ENCODE results near the gene ZNF609.
"Not testable (repeated sequence)": the region's sequence is repeated elsewhere in the genome, so short reads cannot be mapped to it uniquely, and the experiment has no call there.

ZNF609 gene

DNA sequence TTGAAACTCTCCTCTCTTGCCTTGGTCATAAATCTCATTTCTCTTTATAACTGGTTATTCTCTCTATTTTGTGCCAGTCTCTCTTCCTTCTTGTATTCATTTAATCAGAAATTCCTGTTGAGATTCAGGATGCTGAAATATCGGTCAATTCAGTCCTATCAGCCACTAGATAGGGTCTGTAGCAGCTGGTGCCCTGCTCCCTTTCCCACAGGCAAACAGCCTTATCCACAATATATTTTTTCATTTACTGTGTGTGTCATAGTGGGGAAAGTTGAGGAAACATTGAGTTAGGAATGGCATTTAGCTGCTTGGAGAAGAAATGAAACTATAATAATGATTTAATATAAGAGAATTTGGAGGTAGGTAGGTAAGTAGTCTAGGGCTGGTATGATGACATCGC is 168.7 kb downstream of the ZNF609 start:
- DNase-seq = no peak

GRCh38 chr15:64630396-64631107 is 170.2 kb downstream of the ZNF609 start:
- peak; percentile 61 for DNase-seq

DNA sequence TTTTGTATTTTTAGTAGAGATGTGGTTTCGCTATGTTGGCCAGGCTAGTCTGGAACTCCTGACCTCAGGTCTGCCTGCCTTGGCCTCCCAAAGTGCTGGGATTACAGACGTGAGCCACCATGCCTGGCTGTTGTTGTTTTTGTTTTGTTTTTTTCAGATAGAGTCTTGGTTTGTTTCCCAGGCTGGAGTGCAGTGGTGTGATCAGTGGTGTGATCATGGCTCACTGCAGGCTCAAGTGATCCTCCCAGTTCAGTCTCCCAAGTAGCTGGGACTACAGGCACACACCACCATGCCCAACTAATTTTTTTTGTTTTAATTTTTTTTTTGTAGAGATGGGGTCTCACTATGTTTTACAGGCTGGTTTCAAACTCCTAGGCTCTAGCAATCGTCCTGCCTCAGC is 172.3 kb downstream of the ZNF609 start:
- DNase-seq = not testable (repeated sequence)

GRCh38 chr15:64633332-64633731 is 173.0 kb downstream of the ZNF609 start:
- no peak for DNase-seq

DNA sequence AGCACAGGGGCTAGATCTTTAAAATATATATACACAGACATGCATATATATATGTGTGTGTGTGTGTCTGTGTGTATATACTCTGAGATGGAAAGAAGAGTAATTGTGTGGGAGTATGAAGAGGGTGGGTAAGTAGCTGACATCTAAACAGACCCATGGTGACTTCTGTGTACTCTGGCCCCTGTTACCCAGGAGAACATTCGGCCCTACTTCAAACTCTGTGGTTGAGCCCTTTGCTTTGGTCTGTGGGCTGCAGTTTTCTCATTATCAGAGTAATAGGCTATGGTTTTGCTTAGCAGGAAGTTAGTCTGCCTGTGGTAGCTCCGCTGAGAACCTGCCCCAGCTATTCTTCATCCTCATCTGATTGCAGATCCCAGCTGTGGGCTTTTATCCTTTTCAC is 173.6 kb downstream of the ZNF609 start:
- peak; percentile 49 for DNase-seq

DNA sequence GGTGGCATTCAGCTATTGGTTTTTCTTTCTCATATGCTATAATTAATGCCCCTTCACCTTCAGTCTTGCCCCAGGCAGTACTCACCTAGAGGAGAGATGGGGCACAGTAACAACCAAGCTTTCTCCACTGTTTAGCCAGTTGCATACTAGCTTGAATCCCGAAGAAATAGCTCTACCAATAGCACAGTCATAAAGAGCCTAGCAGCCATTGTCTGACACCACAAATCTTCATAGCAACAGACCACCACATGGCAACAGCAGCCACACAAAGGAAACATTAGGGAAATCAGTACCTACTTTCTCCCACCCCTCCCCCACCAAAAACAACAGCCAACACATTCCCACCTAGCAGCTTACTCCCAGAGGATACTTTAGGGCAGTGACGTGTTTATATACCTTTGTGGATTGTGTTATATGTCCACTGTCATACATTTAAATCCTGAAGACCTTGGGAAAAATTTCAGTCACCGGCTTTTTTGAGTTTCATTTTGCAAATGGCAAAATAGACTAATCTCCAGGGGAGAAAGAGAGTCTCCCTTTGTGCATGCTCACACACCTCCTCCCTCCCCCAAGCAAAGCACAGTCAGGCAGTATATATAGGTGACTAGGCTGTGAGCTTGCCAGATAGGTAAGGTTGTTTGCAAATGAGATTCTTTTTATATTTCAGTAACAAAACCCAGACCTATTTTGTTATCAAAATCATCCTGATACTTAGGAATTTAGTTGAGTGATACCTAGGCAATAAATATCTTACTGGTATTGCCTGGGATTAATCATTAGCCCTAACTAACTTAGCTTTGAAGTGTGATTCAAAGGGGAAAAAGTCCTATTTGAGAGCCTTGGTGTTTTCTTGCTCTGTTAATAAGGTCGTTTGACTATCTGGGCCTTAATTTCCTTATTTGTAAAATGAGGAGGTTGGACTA is 174.5 kb downstream of the ZNF609 start:
- DNase-seq = no peak

DNA sequence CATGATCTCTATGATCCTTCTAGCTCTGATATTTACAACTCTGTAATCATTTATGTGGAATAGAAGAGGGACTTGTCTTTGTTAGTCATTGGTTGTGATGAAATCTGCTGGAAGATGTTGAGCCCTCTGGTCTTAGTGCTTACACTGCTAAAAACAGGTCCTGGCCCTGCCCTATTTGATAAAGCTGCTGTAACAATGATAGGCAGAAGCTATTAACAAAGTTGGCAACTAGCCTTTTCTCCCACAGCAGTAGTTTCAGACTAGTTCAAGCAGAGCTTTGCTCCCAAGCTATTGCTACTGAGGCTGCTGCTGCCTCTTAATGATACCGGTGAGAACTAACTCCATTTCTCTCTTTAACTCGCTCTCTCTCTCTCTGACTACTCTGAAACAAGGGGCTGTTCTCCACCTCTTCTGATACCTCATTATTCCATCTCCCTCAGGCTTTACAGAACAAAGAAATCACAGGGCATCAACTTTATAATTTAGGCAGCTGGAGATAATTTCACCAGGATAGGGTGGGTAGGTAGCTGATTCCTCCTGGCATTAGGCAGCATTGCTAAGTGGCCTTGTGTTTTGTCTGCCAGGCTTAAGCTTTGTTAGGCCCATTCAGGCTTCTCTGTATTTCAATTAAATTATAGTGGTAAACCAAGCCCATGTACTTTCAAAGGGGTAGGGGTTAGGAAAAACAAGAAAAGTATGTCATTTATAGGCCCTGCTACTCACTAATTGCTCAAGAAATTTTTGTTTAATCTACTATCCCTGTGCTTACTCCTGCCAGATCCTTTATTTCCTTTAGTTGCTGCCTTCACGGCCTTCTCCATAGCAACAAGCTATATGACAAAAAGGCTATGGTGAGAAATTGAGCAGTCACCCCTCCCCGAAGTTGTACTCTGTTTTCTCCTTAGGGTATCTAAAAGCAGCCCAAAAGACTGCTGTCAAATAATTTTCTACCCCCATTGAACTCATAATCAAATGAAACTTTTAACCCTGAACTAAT is 175.4 kb downstream of the ZNF609 start:
- DNase-seq = peak; percentile 91

DNA sequence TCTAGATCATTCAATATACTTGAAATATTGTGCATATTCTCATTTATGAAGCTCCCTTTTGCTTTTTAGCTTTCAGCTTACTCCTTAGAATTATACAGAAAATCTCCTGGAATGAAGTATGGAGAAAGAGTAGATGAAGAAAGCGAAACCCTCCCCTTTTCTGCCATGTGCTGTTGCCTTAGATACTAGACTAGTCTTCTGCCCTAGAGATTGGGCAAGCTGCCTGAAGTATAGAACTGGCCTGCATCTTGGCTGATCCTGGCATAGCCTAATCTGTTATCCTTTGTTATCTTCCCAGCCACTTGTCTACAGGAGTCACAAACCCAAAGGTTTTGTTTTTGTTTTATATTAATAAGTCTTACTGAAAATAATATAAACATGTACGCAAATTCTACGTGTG is 176.2 kb downstream of the ZNF609 start:
- peak; percentile 79 for DNase-seq

- DNase-seq = no peak
Measured at GRCh38 chr15:64637412-64637811, 177.0 kb downstream of the ZNF609 start.

DNA sequence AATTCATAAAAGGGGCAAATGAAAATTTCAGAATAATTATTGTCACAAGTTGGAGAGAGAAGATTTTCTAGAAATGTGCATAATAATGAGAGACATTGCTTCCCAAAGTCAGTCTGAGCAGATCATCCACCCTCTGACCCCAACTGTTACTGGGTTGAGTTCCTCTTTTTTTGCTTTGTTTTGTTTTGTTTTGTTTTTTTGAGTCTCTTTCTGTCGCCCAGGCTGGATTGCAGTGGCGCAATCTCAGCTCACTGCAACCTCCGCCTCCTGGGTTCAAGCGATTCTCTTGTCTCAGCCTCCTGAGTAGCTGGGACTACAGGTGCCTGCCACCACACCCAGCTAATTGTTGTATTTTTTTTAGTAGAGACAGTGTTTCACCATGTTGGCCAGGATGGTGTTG is 179.4 kb downstream of the ZNF609 start:
- not testable (repeated sequence) for DNase-seq

DNA sequence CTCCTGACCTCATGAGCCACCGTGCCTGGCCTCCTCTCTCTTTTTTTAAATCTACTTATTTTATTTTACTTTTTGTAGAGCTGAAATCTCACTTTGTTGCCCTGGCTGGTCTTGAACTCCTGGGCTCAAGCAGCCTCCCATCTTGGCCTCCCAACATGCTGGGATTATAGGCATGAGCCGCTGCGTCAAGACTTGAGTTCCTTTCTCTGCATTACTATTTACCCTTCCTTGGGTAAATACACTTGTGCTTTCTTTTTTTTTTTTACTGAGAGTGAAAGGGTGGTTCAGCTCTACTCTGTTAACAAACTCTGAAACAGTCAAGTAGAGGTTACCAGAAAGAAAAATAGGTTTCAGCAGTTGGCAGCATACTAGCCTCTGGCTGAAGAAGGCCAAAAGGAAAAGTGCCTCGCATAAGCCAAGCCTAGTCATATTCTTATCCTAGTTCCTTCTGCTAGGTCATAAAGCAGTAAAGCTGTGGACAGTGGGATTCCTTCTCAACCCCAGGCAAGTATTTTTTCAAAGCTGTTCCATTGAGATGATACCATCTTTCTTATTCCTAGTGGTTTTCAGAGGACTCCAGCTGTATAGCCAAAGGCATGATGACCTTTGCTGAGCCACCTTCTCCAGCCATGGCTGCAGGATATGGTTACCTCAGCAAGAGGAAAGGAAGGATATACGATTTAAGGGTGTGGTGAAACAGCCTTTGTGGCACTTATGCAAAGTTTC is 179.9 kb downstream of the ZNF609 start:
- DNase-seq = no peak

- DNase-seq = no peak
Measured at GRCh38 chr15:64642875-64643274, 182.5 kb downstream of the ZNF609 start.

GRCh38 chr15:64643685-64644084 is 183.3 kb downstream of the ZNF609 start:
- DNase-seq = no peak

DNA sequence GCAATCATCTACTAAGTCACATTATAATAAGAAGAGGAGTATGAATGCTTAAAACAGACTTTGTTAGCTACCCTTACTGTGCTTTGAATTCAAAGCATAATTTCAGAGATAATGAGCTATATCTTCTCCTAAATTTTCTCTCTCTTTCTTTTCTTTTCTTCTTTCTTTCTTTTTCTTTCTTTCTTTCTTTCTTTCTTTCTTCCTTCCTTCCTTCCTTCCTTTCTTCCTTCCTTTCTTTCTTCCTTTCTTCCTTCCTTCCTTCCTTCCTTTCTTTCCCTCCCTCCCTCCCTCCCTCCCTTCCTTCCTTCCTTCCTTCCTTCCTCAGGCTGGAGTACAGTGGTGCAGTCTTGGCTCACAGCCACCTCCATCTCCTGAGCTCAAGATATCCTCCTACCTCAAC is 184.4 kb downstream of the ZNF609 start:
- DNase-seq = not testable (repeated sequence)

DNA sequence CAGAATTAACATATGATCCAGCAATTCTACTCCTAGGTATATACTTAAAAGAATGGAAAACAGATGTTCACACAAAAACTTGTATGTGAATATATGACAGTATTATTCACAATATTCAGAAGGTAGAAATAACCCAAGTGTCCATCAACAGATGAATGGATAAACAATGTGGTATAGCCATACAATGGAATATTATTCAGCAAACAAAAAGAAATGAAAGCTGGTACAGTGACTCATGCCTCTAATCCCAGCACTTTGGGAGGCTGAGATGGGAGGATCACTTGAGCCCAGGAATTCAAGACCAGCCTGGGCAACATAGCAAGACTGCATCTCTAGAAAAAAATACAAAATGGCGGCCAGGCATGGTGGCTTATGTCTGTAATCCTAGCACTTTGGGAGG is 185.6 kb downstream of the ZNF609 start:
- no peak for DNase-seq

DNA sequence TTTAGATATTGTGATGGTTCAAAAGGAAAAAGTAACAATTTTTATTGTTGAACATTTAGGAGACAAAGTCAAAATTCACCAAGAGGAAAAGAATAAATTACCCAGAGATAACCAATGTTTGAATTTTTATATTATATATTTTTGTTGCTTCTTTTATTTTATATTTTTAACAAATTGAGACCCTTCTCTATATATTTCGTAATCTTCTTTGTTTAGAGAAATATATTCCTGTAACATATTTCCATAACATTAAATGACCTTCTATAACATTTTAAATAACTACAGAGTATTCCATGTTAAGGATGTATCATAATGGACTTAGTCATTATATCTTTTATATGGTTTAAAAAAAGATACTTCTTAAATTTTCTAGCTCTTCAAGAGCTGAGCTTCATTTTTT is 187.0 kb downstream of the ZNF609 start:
- no peak for DNase-seq

DNA sequence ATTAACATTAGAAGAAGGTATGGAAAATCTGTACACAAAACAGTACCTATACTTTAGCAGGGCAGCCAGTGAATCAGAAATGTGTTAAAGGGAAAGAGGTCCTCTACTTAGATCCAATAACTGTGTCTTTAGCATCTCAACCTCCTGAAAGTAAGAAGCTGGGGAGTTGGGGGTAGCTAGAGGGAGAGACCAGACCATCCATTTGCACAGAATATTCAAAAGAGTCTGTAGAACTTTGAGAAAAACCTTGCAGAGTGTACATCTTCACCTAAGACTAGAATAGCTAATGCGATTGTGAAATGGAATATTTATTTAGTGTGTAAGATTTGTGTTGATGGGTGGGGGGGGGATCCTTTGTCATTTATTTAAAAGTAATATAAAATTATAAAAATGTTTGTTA is 190.2 kb downstream of the ZNF609 start:
- DNase-seq = no peak

GRCh38 chr15:64651601-64652191 is 191.3 kb downstream of the ZNF609 start:
- DNase-seq = no peak

- peak; percentile 65 for DNase-seq
Measured at GRCh38 chr15:64653757-64654156, 193.4 kb downstream of the ZNF609 start.

- no peak for DNase-seq
Measured at GRCh38 chr15:64656508-64656907, 196.1 kb downstream of the ZNF609 start.

- no peak for DNase-seq
Measured at GRCh38 chr15:64665179-64665578, 204.8 kb downstream of the ZNF609 start.

DNA sequence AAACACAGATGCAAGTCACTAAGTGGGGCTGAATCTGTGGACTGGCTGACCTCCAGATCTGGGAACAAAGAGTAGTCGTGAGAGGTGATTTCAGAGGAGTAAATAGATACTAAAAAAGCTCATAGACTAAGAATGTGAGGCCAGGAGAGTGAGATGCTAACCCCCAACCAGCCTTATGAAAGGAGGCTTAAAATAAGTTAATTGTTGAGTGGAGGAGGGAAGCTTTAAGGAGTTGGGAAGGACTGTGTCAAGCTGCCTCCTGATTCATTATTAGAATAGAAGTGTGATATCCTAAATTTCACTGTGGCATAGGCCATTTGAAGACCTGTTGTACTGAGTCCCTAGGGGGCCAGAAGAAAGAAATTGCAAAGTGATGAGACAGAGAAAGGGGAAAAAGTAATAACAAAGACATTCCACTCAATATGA is 207.4 kb downstream of the ZNF609 start:
- DNase-seq = no peak

Measured in hematopoietic multipotent progenitor cell treated with erythropoietin and hydrocortisone succinate and interleukin-3 and kit ligand, for 8 days (in vitro differentiated cells).